Lower leg skin (tissue), 3 donors: ENCODE data around the gene FAAH.

Source experiments
- POLR2A ChIP-seq, 2 donors: fragments of 450-650 bp; IDR thresholded peaks; one replicate each; pipeline ENCODE4 v1.6.1; 2016 to 2017; ENCODE audit warnings: antibody characterized with exemption in 2 of 2, mild to moderate bottlenecking in 1 of 2, moderate library complexity in 1 of 2
- TF ChIP-seq, protein P1 (sequence below), 3 donors: fragments of 450-650 bp; IDR thresholded peaks; one replicate each; pipeline ENCODE4 v1.5.1; 2016; ENCODE audit warnings: antibody characterized with exemption in 3 of 3, mild to moderate bottlenecking in 3 of 3, moderate library complexity in 2 of 3

DNA sequence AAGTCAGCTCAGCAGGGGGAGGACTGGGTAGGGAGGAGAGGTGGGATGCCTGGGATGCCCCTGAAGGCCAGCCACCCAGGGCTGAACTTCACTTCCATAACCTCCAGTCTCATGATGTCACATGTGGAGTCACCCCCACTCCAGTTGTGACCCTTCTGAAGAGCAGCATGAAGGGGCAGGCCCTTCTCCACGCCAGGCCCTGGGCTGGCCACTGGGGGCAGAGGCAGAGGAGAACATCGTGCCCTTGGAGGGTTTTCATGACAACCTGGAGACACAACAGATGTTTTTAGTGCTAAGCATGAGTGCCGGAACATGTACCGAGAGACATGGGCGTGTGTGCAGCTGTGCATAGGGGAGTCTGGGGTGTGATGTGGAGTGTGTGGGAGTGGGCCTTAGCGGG, 37.6 kb downstream of the FAAH start:
- TF ChIP-seq POLR2A (IDR thresholded peaks at IDR 0.05): no peak
- TF ChIP-seq, protein P1, sequence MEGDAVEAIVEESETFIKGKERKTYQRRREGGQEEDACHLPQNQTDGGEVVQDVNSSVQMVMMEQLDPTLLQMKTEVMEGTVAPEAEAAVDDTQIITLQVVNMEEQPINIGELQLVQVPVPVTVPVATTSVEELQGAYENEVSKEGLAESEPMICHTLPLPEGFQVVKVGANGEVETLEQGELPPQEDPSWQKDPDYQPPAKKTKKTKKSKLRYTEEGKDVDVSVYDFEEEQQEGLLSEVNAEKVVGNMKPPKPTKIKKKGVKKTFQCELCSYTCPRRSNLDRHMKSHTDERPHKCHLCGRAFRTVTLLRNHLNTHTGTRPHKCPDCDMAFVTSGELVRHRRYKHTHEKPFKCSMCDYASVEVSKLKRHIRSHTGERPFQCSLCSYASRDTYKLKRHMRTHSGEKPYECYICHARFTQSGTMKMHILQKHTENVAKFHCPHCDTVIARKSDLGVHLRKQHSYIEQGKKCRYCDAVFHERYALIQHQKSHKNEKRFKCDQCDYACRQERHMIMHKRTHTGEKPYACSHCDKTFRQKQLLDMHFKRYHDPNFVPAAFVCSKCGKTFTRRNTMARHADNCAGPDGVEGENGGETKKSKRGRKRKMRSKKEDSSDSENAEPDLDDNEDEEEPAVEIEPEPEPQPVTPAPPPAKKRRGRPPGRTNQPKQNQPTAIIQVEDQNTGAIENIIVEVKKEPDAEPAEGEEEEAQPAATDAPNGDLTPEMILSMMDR (IDR thresholded peaks at IDR 0.05): no peak
